ENCODE measurements around the gene CCSER1. TPM values are rescaled to one million over a fixed set of nuclear protein-coding genes. Genes with fewer than 3 reads are reported as not detected.

The CCSER1 gene
- total RNA-seq, 1 donor, result 0.43 TPM

GRCh38 chr4:91268913-91269312, 1141.7 kb downstream of the CCSER1 start:
- H3K4me3 ChIP-seq (ENCODE audit: low read depth, low read length), result no peak overlapping the region
- no peak for DNase-seq (ENCODE audit: low read depth)
- TF ChIP-seq CTCF (IDR thresholded peaks at IDR 0.05; ENCODE audit: insufficient read depth, low read depth, low read length), result no peak

- no peak overlapping the region for H3K4me3 ChIP-seq (ENCODE audit: low read depth, low read length)
- TF ChIP-seq CTCF (IDR thresholded peaks at IDR 0.05; ENCODE audit: insufficient read depth, low read depth, low read length), result no peak
- DNase-seq (ENCODE audit: low read depth), result no peak
Observed at GRCh38 chr4:91279899-91280298, 1152.7 kb downstream of the CCSER1 start.

GRCh38 chr4:91280551-91281290, 1153.5 kb downstream of the CCSER1 start:
- no peak for TF ChIP-seq CTCF (IDR thresholded peaks at IDR 0.05; ENCODE audit: insufficient read depth, low read depth, low read length)
- no peak for DNase-seq (ENCODE audit: low read depth)
- no peak overlapping the region for H3K4me3 ChIP-seq (ENCODE audit: low read depth, low read length)

- no peak for DNase-seq (ENCODE audit: low read depth)
- no peak for TF ChIP-seq CTCF (IDR thresholded peaks at IDR 0.05; ENCODE audit: insufficient read depth, low read depth, low read length)
- H3K4me3 ChIP-seq (ENCODE audit: low read depth, low read length), result no peak overlapping the region
Observed at GRCh38 chr4:91282217-91282616, 1155.0 kb downstream of the CCSER1 start.

GRCh38 chr4:91283726-91284230, 1156.6 kb downstream of the CCSER1 start:
- TF ChIP-seq CTCF (IDR thresholded peaks at IDR 0.05; ENCODE audit: insufficient read depth, low read depth, low read length), result no peak
- no peak for DNase-seq (ENCODE audit: low read depth)
- no peak overlapping the region for H3K4me3 ChIP-seq (ENCODE audit: low read depth, low read length)

GRCh38 chr4:91284480-91284879, 1157.3 kb downstream of the CCSER1 start:
- DNase-seq (ENCODE audit: low read depth), result no peak
- no peak overlapping the region for H3K4me3 ChIP-seq (ENCODE audit: low read depth, low read length)
- TF ChIP-seq CTCF (IDR thresholded peaks at IDR 0.05; ENCODE audit: insufficient read depth, low read depth, low read length), result no peak

GRCh38 chr4:91285487-91285886, 1158.3 kb downstream of the CCSER1 start:
- no peak for TF ChIP-seq CTCF (IDR thresholded peaks at IDR 0.05; ENCODE audit: insufficient read depth, low read depth, low read length)
- no peak for DNase-seq (ENCODE audit: low read depth)
- H3K4me3 ChIP-seq (ENCODE audit: low read depth, low read length), result no peak overlapping the region

Measured in fibroblast of villous mesenchyme (primary cell).